ENCODE data around the gene MR1.
"Not testable (repeated sequence)": the region's sequence is repeated elsewhere in the genome, so short reads cannot be mapped to it uniquely, and the experiment has no call there.

The MR1 gene

DNA sequence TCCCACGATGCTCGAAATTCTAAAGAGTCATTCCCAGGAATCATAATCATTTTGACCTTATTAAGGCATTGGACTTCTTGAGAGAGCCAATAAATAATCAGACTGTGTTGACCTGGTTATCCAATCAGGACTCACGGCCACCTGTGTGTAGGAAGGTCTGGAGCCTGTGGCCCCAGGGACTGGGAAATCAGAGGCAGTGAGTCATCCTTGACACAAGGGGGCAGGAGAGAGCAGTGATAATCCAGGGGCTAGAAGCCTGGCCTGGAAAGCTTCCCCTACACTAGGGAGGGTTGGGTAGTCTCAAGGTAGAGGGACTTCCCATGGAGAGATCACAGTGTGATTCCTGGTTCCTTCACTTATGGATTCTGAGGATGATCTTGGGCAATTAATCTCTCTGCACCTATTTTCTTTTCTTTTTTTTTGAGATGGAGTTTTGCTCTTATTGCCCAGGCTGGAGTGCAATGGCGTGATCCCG lies 4.7 kb downstream of the MR1 start:
- POLR2A ChIA-PET (ENCODE audit: low non-redundant PET) = no interaction called here
- peak; percentile 69 for DNase-seq (ENCODE audit: low spot score)
- CTCF ChIA-PET = interaction anchor here (0.6 to 1.3 kb wide), 4 partner anchors 40 to 125 kb away, joined by 3 to 6 read pairs (median 4); no protein-coding TSS in a partner anchor
- H3K27ac ChIP-seq = no peak overlapping the region; the same call in 1 of the 2 replicates
- TF ChIP-seq CTCF (conservative IDR thresholded peaks at IDR 0.05; ENCODE audit: low read depth) = peak; percentile 66

DNA sequence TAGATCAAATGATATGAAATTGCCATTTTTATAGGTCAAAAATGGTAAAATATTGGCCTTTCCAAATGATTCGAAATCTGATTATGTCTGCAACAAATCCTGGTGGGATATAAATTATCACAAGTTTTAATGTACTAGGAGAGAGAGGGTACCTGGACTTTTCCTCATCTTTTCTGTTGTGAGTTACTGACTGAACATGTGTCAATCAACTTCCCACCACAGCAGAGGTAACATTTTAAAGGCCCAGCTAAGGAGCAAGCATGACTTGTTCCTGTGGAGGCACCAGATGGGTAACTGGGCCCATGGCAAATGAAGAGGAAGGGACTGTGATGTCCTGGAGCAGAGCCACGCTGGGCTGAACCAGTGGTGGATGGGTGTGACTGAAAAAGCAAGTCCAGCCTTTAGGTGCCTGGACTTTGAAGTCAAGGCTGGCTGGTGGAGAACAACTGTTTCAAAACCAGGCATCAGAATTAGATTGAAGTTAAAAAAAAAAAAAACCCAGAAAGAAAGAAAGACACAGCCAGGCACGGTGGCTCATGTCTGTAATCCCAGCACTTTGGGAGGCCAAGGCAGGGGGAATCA lies 6.6 kb downstream of the MR1 start:
- ChIA-PET CTCF (interaction anchor here (0.6 to 0.8 kb wide), 3 partner anchors 22 to 697 kb away, joined by 3 to 9 read pairs (median 3); no protein-coding TSS in a partner anchor), POLR2A (ENCODE audit: low non-redundant PET) (no interaction called here)
- H3K27ac ChIP-seq = peak overlapping the region; percentile 43
- no peak for TF ChIP-seq CTCF (conservative IDR thresholded peaks at IDR 0.05; ENCODE audit: low read depth)
- no peak for DNase-seq (ENCODE audit: low spot score)

DNA sequence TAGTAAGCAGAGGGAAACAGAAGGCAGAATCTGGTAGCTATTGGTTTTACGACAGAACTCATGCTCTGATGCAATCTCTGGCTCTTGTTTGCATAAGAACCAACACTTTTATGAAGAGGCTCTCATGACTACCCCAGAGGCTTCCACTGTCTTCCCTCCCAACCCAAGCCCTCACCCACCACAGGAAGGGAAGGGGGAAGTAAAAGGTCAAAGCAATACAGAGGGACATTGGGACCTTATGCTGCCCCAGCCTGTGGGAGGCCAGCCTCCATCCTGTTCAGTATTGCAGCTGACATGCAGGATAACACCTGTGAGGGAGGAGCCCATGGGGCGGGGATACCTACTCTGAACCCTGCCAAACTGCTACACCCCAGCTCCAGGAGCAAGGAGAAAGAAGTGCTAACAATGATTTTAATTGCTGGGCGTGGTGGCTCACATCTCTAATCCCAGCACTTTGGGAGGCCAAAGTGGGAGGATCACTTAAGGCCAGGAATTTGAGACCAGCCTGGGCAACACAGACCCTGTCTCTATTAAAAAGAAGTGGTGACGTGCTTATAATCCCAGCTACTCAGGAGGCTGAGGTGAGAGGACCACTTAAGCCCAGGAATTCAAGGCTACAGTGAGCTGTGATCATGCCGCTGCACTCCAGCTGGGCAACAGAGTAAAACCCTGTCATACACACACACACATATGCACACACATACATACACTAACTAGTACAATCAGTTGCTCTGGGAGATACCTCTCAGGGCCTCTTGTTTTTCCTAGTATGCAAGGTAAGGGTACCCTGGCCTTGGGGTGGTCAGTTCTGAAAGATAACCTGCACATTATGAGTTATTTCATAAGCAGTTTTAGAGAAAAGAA lies 9.5 kb downstream of the MR1 start:
- H3K27ac ChIP-seq = peak overlapping the region; percentile 91
- peak; percentile 55 for DNase-seq (ENCODE audit: low spot score)
- ChIA-PET CTCF (interaction anchor here (0.6 to 0.7 kb wide), 2 partner anchors 505 to 1769 kb away, joined by 3 read pairs; no protein-coding TSS in a partner anchor), POLR2A (ENCODE audit: low non-redundant PET) (interaction anchor here (0.6 to 1.2 kb wide), 4 partner anchors 22 to 103 kb away, joined by 3 to 8 read pairs (median 6); no protein-coding TSS in a partner anchor)
- no peak for TF ChIP-seq CTCF (conservative IDR thresholded peaks at IDR 0.05; ENCODE audit: low read depth)

- peak overlapping the region; percentile 91 for H3K27ac ChIP-seq
- DNase-seq (ENCODE audit: low spot score) = peak; percentile 90
- no peak for TF ChIP-seq CTCF (conservative IDR thresholded peaks at IDR 0.05; ENCODE audit: low read depth)
- ChIA-PET POLR2A (ENCODE audit: low non-redundant PET) (interaction anchor here (0.6 to 1.0 kb wide), 3 partner anchors 12 to 44 kb away, joined by 3 read pairs; no protein-coding TSS in a partner anchor), CTCF (interaction anchor here (0.6 kb wide), 1 partner anchor 43 kb away, joined by 4 read pairs; no protein-coding TSS in a partner anchor)
Measured at GRCh38 chr1:181044449-181044966, 10.7 kb downstream of the MR1 start.

- POLR2A ChIA-PET (ENCODE audit: low non-redundant PET); CTCF ChIA-PET: not testable (repeated sequence)
- peak overlapping the region; percentile 91 for H3K27ac ChIP-seq
Measured at GRCh38 chr1:181045946-181046345, 12.2 kb downstream of the MR1 start.

GRCh38 chr1:181049378-181049777 lies 15.6 kb downstream of the MR1 start:
- no peak for TF ChIP-seq CTCF (conservative IDR thresholded peaks at IDR 0.05; ENCODE audit: low read depth)
- no peak for DNase-seq (ENCODE audit: low spot score)
- H3K27ac ChIP-seq = no peak overlapping the region
- POLR2A ChIA-PET (ENCODE audit: low non-redundant PET) = no interaction called here
- CTCF ChIA-PET = no interaction called here

More at GRCh38 chr1:181045946-181046345, 12.2 kb downstream of the MR1 start:
- not testable (repeated sequence) for DNase-seq (ENCODE audit: low spot score)

All from RWPE1 (cell line).